GM21390 (cell line): Measurements from ENCODE around the gene IPO13.

Source experiments
- ATAC-seq: cut with Tn5 transposase; IDR thresholded peaks from one replicate; pipeline ENCODE4 v1.9.1; 2021; ENCODE audit not compliant: unreplicated experiment

The IPO13 gene

GRCh38 chr1:43946236-43947060 lies at the start of gene IPO13:
Gene IPO13 (plus strand): TSS chr1:43946950. CDS start chr1:43947601, 651 bp downstream.
- ATAC-seq = peak; percentile 93

GRCh38 chr1:43898981-43899380 lies 47.8 kb upstream of the IPO13 start:
- ATAC-seq = no peak

- no peak for ATAC-seq
These were observed 46.4 kb upstream of the IPO13 start for GRCh38 chr1:43900386-43900785.

GRCh38 chr1:43901196-43901961 lies 45.4 kb upstream of the IPO13 start:
- no peak for ATAC-seq

- ATAC-seq = no peak
These were observed 44.5 kb upstream of the IPO13 start for GRCh38 chr1:43902058-43902831.

- no peak for ATAC-seq
These were observed 41.8 kb upstream of the IPO13 start for GRCh38 chr1:43904660-43905551.

GRCh38 chr1:43908226-43908625 lies 38.5 kb upstream of the IPO13 start:
- no peak for ATAC-seq

GRCh38 chr1:43908858-43909257 lies 37.9 kb upstream of the IPO13 start:
- ATAC-seq = no peak

GRCh38 chr1:43910343-43910742 lies 36.4 kb upstream of the IPO13 start:
- ATAC-seq = no peak

GRCh38 chr1:43912607-43913006 lies 34.1 kb upstream of the IPO13 start:
- no peak for ATAC-seq

GRCh38 chr1:43913051-43913501 lies 33.7 kb upstream of the IPO13 start:
- ATAC-seq = no peak

- ATAC-seq = no peak
These were observed 32.9 kb upstream of the IPO13 start for GRCh38 chr1:43913666-43914360.

- no peak for ATAC-seq
These were observed 31.9 kb upstream of the IPO13 start for GRCh38 chr1:43914576-43915525.

- no peak for ATAC-seq
These were observed 26.8 kb upstream of the IPO13 start for GRCh38 chr1:43919906-43920305.

GRCh38 chr1:43921022-43921421 lies 25.7 kb upstream of the IPO13 start:
- no peak for ATAC-seq

- ATAC-seq = no peak
These were observed 22.2 kb upstream of the IPO13 start for GRCh38 chr1:43924516-43924915.

GRCh38 chr1:43925846-43926245 lies 20.9 kb upstream of the IPO13 start:
- no peak for ATAC-seq

GRCh38 chr1:43930168-43930948 lies 16.4 kb upstream of the IPO13 start:
- ATAC-seq = no peak
